Measurements from ENCODE around the gene EFS.

- TF ChIP-seq CTCF (IDR thresholded peaks at IDR 0.05) (no peak), POLR2AphosphoS5 (IDR thresholded peaks at IDR 0.05) (no peak)
Measured at GRCh38 chr14:23411563-23412525, 46.9 kb upstream of the EFS start.
